ENCODE measurements around the gene DYRK3. TPM values are rescaled to one million over a fixed set of nuclear protein-coding genes. Genes with fewer than 3 reads are reported as not detected.

Gene DYRK3
- 10 to 100 TPM in 1 of 2 experiments, 1 to 10 TPM in 1; 9.5 to 12.7 TPM for total RNA-seq

DNA sequence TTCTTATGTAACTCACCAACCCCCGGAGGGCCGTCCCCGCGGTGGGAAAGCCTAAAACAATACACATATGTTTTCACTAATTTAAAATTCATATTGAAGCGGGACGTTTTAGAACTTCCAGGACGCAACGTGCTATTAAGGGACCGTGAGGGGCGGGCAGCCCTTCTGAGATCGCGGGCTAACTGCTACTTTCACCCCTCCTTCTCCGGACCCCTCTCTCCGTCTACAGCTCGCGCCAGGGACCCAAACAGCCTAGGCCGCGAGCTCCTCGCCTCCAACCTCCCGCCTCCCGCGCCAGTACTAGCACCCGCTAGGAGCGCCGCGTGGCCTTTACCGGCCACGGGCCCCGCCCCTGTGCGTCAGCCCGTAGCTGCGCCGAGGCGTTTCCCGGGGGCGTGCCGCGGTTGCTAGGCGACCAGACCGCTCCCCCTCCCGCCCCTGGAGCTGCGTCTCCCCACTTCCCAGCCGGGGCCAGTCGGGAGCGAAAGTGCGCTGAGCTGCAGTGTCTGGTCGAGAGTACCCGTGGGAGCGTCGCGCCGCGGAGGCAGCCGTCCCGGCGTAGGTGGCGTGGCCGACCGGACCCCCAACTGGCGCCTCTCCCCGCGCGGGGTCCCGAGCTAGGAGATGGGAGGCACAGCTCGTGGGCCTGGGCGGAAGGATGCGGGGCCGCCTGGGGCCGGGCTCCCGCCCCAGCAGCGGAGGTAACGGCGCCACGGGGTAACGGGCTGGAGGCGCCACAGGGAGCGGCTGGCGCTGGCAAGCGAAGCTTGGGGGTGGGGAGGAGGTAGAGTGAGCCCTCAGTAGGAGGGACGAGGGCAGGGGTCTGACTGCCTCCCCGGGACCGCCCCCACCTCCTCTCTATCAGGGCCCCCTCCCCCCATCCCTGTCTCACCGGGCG, at the start of gene DYRK3:
DYRK3 (plus strand) TSS at position 457 of the 898 bp plus-strand sequence; CDS start at position 625, 168 bp downstream.
- Mint-ChIP-seq H3K4me1 (peaks cover 33% of the 10 kb centered on the region), H3K9me3 (ENCODE audit: low read depth) (no peaks in the 10 kb centered on the region), H3K4me3 (peak within 1 kb of the TSS; percentile 76), H3K27ac (peak within 1 kb of the TSS; percentile 91), H3K27me3 (peaks cover 19% of the 10 kb centered on the region), H3K36me3 (peaks cover 3% of the 10 kb centered on the region)
- ATAC-seq (peak; percentile 93), DNase-seq (peak; percentile 96)
- CTCF ChIA-PET, result interaction anchor here (0.6 to 19.9 kb wide), 41 partner anchors 9 to 414 kb away, joined by 3 to 418 read pairs (median 5); partner anchors contain the start of genes EIF2D, FCMR, IKBKE and RASSF5

GRCh38 chr1:206586501-206587445, 48.6 kb upstream of the DYRK3 start:
- Mint-ChIP-seq H3K4me3 (no peak overlapping the region), H3K9me3 (ENCODE audit: low read depth) (no peaks in the 10 kb centered on the region), H3K27me3 (no peaks in the 10 kb centered on the region), H3K4me1 (peaks cover 93% of the 10 kb centered on the region), H3K36me3 (peaks cover 70% of the 10 kb centered on the region), H3K27ac (peak overlapping the region; percentile 91)
- no peak for DNase-seq
- no peak for ATAC-seq
- CTCF ChIA-PET, result interaction anchor here (0.9 to 17.5 kb wide), 11 partner anchors 8 to 107 kb away, joined by 3 to 490 read pairs (median 5); no protein-coding TSS in a partner anchor

DNA sequence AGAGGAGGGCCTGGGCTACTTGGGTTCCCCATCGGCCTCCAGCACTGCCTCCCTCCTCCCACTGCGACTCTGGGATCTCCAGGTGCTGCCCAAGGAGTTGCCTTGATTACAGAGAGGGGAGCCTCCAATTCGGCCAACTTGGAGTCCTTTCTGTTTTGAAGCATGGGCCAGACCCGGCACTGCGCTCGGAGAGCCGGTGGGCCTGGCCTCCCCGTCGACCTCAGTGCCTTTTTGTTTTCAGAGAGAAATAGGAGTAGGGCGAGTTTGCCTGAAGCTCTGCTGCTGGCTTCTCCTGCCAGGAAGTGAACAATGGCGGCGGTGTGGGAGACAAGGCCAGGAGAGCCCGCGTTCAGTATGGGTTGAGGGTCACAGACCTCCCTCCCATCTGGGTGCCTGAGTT, 47.4 kb upstream of the DYRK3 start:
- CTCF ChIA-PET, result interaction anchor here (1.2 to 17.5 kb wide), 10 partner anchors 10 to 108 kb away, joined by 3 to 381 read pairs (median 5); no protein-coding TSS in a partner anchor
- H3K36me3 Mint-ChIP-seq, result peaks cover 74% of the 10 kb centered on the region
- ATAC-seq (no peak), DNase-seq (no peak)
- no peaks in the 10 kb centered on the region for H3K9me3 Mint-ChIP-seq (ENCODE audit: low read depth)
- H3K27me3 Mint-ChIP-seq, result no peaks in the 10 kb centered on the region
- no peak overlapping the region for H3K4me3 Mint-ChIP-seq
- H3K4me1 Mint-ChIP-seq, result peaks cover 90% of the 10 kb centered on the region
- peak overlapping the region; percentile 91 for H3K27ac Mint-ChIP-seq

- ATAC-seq (no peak), DNase-seq (no peak)
- no peak overlapping the region for H3K4me3 Mint-ChIP-seq
- peak overlapping the region; percentile 91 for H3K27ac Mint-ChIP-seq
- peaks cover 70% of the 10 kb centered on the region for H3K36me3 Mint-ChIP-seq
- H3K27me3 Mint-ChIP-seq, result no peaks in the 10 kb centered on the region
- peaks cover 84% of the 10 kb centered on the region for H3K4me1 Mint-ChIP-seq
- H3K9me3 Mint-ChIP-seq (ENCODE audit: low read depth), result no peaks in the 10 kb centered on the region
- CTCF ChIA-PET, result interaction anchor here (1.2 to 17.5 kb wide), 9 partner anchors 10 to 109 kb away, joined by 3 to 381 read pairs (median 5); no protein-coding TSS in a partner anchor
Observed at GRCh38 chr1:206588492-206588891, 46.8 kb upstream of the DYRK3 start.

- CTCF ChIA-PET, result interaction anchor here (0.8 to 17.5 kb wide), 6 partner anchors 10 to 93 kb away, joined by 3 to 381 read pairs (median 4); no protein-coding TSS in a partner anchor
- H3K36me3 Mint-ChIP-seq, result peaks cover 68% of the 10 kb centered on the region
- peak overlapping the region; percentile 16 for H3K4me3 Mint-ChIP-seq
- peaks cover 79% of the 10 kb centered on the region for H3K4me1 Mint-ChIP-seq
- peak overlapping the region; percentile 91 for H3K27ac Mint-ChIP-seq
- no peaks in the 10 kb centered on the region for H3K9me3 Mint-ChIP-seq (ENCODE audit: low read depth)
- no peaks in the 10 kb centered on the region for H3K27me3 Mint-ChIP-seq
- ATAC-seq (no peak), DNase-seq (no peak)
Observed at GRCh38 chr1:206589206-206589605, 46.1 kb upstream of the DYRK3 start.

GRCh38 chr1:206590025-206590758, 45.1 kb upstream of the DYRK3 start:
- peak overlapping the region; percentile 91 for H3K27ac Mint-ChIP-seq
- no peaks in the 10 kb centered on the region for H3K27me3 Mint-ChIP-seq
- H3K36me3 Mint-ChIP-seq, result peaks cover 65% of the 10 kb centered on the region
- DNase-seq, result peak; percentile 91
- H3K9me3 Mint-ChIP-seq (ENCODE audit: low read depth), result no peaks in the 10 kb centered on the region
- ATAC-seq, result peak; percentile 96
- H3K4me3 Mint-ChIP-seq, result peak overlapping the region; percentile 35
- peaks cover 70% of the 10 kb centered on the region for H3K4me1 Mint-ChIP-seq
- CTCF ChIA-PET, result interaction anchor here (3.0 kb wide), 1 partner anchor 73 kb away, joined by 23 read pairs; no protein-coding TSS in a partner anchor

GRCh38 chr1:206591226-206591625, 44.1 kb upstream of the DYRK3 start:
- peaks cover 63% of the 10 kb centered on the region for H3K36me3 Mint-ChIP-seq
- no peak for DNase-seq
- no peak for ATAC-seq
- peak overlapping the region; percentile 35 for H3K4me3 Mint-ChIP-seq
- peaks cover 63% of the 10 kb centered on the region for H3K4me1 Mint-ChIP-seq
- CTCF ChIA-PET, result interaction anchor here (0.8 to 3.0 kb wide), 17 partner anchors 8 to 121 kb away, joined by 3 to 26 read pairs (median 4); partner anchors contain the start of genes EIF2D and IKBKE
- H3K9me3 Mint-ChIP-seq (ENCODE audit: low read depth), result no peaks in the 10 kb centered on the region
- peak overlapping the region; percentile 91 for H3K27ac Mint-ChIP-seq
- no peaks in the 10 kb centered on the region for H3K27me3 Mint-ChIP-seq

GRCh38 chr1:206591696-206592095, 43.6 kb upstream of the DYRK3 start:
- DNase-seq (no peak), ATAC-seq (no peak)
- H3K27me3 Mint-ChIP-seq, result no peaks in the 10 kb centered on the region
- CTCF ChIA-PET, result interaction anchor here (0.8 to 3.0 kb wide), 18 partner anchors 8 to 122 kb away, joined by 3 to 26 read pairs (median 4); partner anchors contain the start of genes EIF2D and IKBKE
- peak overlapping the region; percentile 56 for H3K27ac Mint-ChIP-seq
- H3K4me1 Mint-ChIP-seq, result peaks cover 59% of the 10 kb centered on the region
- peaks cover 59% of the 10 kb centered on the region for H3K36me3 Mint-ChIP-seq
- H3K4me3 Mint-ChIP-seq, result no peak overlapping the region
- H3K9me3 Mint-ChIP-seq (ENCODE audit: low read depth), result no peaks in the 10 kb centered on the region

- no peak for ATAC-seq
- Mint-ChIP-seq H3K27me3 (no peaks in the 10 kb centered on the region), H3K4me1 (peaks cover 44% of the 10 kb centered on the region), H3K4me3 (no peak overlapping the region), H3K27ac (no peak overlapping the region), H3K36me3 (peaks cover 50% of the 10 kb centered on the region), H3K9me3 (ENCODE audit: low read depth) (no peaks in the 10 kb centered on the region)
- no peak for DNase-seq
- CTCF ChIA-PET, result interaction anchor here (1.2 to 3.0 kb wide), 8 partner anchors 9 to 114 kb away, joined by 3 to 26 read pairs (median 6); partner anchors contain the start of gene EIF2D
Observed at GRCh38 chr1:206593351-206593925, 41.9 kb upstream of the DYRK3 start.

DNA sequence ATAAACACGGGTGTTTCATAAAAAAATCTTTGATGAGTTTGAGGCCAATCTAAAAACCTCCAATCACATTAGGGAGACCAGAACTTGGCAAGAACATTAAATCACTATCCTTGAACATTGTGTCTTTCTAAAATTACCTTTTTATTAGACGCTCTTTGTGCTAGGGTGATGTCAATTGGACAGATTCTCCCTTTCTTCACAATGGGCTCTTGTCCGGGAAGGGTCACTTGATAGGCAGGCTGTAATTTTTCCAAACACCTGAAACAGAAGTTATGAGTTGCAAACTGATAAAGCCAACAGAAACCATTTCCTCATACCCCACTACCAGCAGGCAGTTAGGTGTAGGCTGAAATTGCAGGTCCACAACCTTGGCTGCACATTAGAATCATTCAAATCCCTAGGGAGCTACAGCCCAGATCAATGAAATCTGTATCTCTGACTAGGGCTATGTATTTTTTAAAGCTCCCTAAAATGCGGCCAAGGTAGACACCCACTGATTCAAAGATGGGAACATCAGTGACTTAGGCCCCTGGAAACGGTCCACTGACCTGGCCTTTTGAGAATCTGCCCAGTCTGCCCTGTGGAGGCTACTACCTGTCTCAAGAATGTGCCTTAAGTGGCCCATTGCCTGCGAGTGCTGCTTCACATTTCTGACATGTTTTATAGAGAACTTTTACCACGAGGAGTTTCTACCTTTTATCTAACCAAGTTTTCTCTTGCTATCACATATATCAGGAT, 39.6 kb upstream of the DYRK3 start:
- ATAC-seq, result no peak
- H3K9me3 Mint-ChIP-seq (ENCODE audit: low read depth), result no peaks in the 10 kb centered on the region
- no peak overlapping the region for H3K4me3 Mint-ChIP-seq
- H3K4me1 Mint-ChIP-seq, result peaks cover 21% of the 10 kb centered on the region
- DNase-seq, result no peak
- H3K27ac Mint-ChIP-seq, result no peak overlapping the region
- no peaks in the 10 kb centered on the region for H3K27me3 Mint-ChIP-seq
- peaks cover 41% of the 10 kb centered on the region for H3K36me3 Mint-ChIP-seq
- CTCF ChIA-PET, result no interaction called here

DNA sequence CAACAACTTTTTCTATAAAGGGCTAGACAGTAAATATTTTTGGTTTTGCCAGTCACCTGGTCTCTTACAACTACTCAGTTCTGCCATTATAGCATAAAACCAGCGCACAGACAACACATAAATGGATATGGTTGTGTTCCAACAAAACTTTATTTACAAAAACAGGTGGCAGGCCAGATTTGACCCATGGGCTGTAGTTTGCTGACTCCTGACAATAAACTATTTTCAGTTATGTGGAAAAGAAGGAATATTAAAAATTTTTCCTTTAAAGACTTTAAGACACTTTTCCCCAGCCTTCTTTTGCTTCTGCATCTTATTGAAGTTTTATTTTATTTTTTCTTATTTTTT, 39.0 kb upstream of the DYRK3 start:
- DNase-seq (no peak), ATAC-seq (no peak)
- H3K9me3 Mint-ChIP-seq (ENCODE audit: low read depth), result no peaks in the 10 kb centered on the region
- peaks cover 15% of the 10 kb centered on the region for H3K4me1 Mint-ChIP-seq
- no peak overlapping the region for H3K4me3 Mint-ChIP-seq
- CTCF ChIA-PET, result no interaction called here
- no peak overlapping the region for H3K27ac Mint-ChIP-seq
- H3K36me3 Mint-ChIP-seq, result peaks cover 37% of the 10 kb centered on the region
- H3K27me3 Mint-ChIP-seq, result no peaks in the 10 kb centered on the region
